DND-41 (cell line): ENCODE results near the gene HLA-DOA.

Experiments used
- EZH2 ChIP-seq: IDR thresholded peaks from 3 replicates; pipeline ENCODE4 v1.6.1; 2012; ENCODE audit warnings: borderline replicate concordance, low read depth, mild to moderate bottlenecking, moderate library complexity, low read length, inconsistent platforms; ENCODE audit not compliant: severe bottlenecking
- TF ChIP-seq, protein P1 (sequence below): IDR thresholded peaks from 2 replicates; pipeline ENCODE4 v1.5.1; 2012; ENCODE audit warnings: borderline replicate concordance, low read length, moderate library complexity, mild to moderate bottlenecking; ENCODE audit not compliant: poor library complexity, severe bottlenecking; ENCODE audit errors: extremely low read depth

DNA sequence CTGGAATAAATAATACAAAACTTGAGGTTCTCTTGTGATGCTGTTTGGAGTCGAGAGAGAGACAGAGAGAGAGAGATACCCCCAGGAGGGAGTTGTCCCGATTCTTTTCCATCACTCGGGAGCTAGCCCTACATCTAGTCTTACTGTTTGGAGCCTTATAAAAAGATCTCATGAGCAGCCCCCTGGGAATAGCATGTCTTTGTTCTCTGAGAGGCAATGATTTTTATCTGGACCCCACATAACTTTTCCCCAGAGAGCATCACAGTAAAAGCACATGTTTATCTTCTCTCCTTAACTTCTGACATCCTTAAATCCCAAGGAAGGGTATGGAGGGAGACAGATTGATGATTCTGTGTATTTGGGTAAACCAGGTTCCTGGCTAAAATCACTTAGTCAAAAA lies 20.9 kb upstream of the HLA-DOA start:
- TF ChIP-seq, protein P1, sequence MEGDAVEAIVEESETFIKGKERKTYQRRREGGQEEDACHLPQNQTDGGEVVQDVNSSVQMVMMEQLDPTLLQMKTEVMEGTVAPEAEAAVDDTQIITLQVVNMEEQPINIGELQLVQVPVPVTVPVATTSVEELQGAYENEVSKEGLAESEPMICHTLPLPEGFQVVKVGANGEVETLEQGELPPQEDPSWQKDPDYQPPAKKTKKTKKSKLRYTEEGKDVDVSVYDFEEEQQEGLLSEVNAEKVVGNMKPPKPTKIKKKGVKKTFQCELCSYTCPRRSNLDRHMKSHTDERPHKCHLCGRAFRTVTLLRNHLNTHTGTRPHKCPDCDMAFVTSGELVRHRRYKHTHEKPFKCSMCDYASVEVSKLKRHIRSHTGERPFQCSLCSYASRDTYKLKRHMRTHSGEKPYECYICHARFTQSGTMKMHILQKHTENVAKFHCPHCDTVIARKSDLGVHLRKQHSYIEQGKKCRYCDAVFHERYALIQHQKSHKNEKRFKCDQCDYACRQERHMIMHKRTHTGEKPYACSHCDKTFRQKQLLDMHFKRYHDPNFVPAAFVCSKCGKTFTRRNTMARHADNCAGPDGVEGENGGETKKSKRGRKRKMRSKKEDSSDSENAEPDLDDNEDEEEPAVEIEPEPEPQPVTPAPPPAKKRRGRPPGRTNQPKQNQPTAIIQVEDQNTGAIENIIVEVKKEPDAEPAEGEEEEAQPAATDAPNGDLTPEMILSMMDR = no peak
- TF ChIP-seq EZH2 = no peak
